GM12878 (cell line): ENCODE results near the gene COL21A1.

Experiments used
- CREB1 ChIP-seq: IDR thresholded peaks from 2 replicates; pipeline ENCODE4 v1.6.1; 2012; ENCODE audit warnings: low read depth, mild to moderate bottlenecking, inconsistent platforms
- CTCF ChIP-seq, 3 experiments: IDR thresholded peaks in 2 of 3; conservative IDR thresholded peaks in 1 of 3; 2 replicates each; pipeline ENCODE4 v1.5.1; 2011; ENCODE audit warnings: low read depth in 3 of 3, low read length in 3 of 3, mild to moderate bottlenecking in 3 of 3, control low read depth in 2 of 3, moderate library complexity in 2 of 3, inconsistent platforms in 1 of 3, mixed read lengths in 1 of 3; ENCODE audit not compliant: control insufficient read depth in 2 of 3, insufficient read depth in 1 of 3; ENCODE audit errors: extremely low read depth in 1 of 3
- FOXK2 ChIP-seq: fragments of 450-650 bp; IDR thresholded peaks from 2 replicates; pipeline ENCODE4 v1.6.1; 2017; ENCODE audit warnings: mild to moderate bottlenecking, moderate library complexity
- HCFC1 ChIP-seq: fragments of 150-350 bp; IDR thresholded peaks from 2 replicates; pipeline ENCODE4 v1.6.1; 2014; ENCODE audit warnings: low read length
- NFIC ChIP-seq: IDR thresholded peaks from 2 replicates; pipeline ENCODE4 v1.6.1; 2012; ENCODE audit warnings: low read depth, mild to moderate bottlenecking, inconsistent platforms, low read length, moderate library complexity
- SMC3 ChIP-seq: IDR thresholded peaks from 2 replicates; pipeline ENCODE4 v1.6.1; 2011; ENCODE audit warnings: low read length, improper control_type of control experiment, borderline replicate concordance
- SREBF1 ChIP-seq: IDR thresholded peaks from 2 replicates; pipeline ENCODE4 v1.6.1; 2012; ENCODE audit warnings: mild to moderate bottlenecking, low read length

- TF ChIP-seq SREBF1 (no peak), CTCF (IDR thresholded peaks at IDR 0.05 in 2 of 3, conservative IDR thresholded peaks at IDR 0.05 in 1 of 3; ENCODE audit: control insufficient read depth in 2 of 3, extremely low read depth in 1 of 3, insufficient read depth in 1 of 3, low read depth in 3 of 3, low read length in 3 of 3) (no peak), NFIC (no peak), FOXK2 (no peak), CREB1 (no peak), HCFC1 (no peak), SMC3 (no peak)
These were observed 220.8 kb downstream of the COL21A1 start for GRCh38 chr6:56026455-56027180.
